Measurements from ENCODE around the gene RBM17.
"Not testable (repeated sequence)": the region's sequence is repeated elsewhere in the genome, so short reads cannot be mapped to it uniquely, and the experiment has no call there.

RBM17 gene

DNA sequence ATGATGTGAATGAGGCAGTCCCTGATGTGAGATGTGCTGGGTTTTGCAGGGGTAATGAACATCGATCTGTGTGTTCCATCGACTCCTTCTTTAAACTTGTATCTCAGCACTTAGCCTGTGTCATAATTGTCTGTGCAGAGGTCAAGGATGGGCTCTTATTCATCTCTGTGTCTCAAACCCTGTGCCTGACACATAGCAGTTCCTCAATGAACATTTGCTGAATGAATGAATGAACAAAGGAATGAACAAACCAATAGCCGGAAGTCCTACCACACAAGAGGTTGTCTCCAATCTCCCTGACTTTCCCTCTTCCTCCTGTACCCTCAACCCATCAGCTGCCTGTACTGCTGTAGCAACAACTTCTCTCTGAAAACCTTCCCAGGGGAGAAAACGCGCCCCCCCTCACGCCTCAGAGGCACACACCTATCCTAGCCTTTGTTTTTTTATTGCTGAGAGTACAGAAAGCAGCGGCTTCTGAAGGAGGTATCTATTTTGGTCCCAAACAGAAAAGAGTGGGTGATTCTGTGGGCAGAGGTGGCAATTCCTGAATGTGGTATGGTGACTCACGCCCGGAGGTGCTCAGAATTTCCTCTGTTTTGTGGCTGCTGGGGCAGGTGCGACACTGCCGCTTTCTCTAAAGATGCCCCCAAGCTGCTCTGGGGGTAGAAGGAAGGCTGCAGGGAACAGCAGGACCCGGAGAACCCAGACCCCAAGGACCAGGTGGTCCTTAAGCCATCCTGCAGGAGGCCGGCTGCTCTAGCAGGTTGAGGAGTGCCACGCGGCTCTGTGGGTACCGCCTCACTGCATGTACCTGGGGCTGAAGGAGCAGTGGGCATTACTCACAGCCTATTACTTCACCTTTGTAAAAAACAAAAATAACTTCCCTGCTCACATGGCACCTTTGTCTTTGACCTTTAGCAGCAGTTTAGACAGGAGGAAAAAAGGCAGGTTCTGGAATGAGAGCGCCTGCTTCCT lies 36.3 kb upstream of the RBM17 start:
- Mint-ChIP-seq H3K9me3 (no peaks in the 10 kb centered on the region), H3K36me3 (peaks cover 23% of the 10 kb centered on the region), H3K4me3 (peak overlapping the region; percentile 71), H3K27me3 (no peaks in the 10 kb centered on the region), H3K4me1 (peaks cover 89% of the 10 kb centered on the region), H3K27ac (peak overlapping the region; percentile 97)
- ATAC-seq, result peak; percentile 73

DNA sequence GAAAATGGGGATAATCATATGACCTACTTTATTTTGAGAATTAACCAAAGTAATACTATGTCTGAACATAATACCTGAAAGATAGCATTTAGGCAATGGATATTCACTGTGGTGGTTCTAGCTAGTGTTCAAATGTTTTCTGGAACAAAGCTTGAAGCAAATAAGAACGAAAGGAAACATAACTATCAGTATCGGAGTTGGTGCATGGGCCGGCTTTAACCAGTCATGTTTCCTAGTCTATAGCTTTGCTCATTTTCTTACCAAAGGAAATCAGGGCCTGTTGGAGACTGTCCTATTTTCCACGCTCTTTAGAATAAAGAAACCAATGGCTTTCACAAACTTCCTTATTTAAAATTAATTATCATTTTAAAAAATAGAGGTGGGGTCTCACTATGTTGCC lies 35.5 kb upstream of the RBM17 start:
- H3K4me3 Mint-ChIP-seq, result peak overlapping the region; percentile 71
- H3K36me3 Mint-ChIP-seq, result peaks cover 17% of the 10 kb centered on the region
- H3K27ac Mint-ChIP-seq, result peak overlapping the region; percentile 97
- peaks cover 90% of the 10 kb centered on the region for H3K4me1 Mint-ChIP-seq
- H3K9me3 Mint-ChIP-seq, result no peaks in the 10 kb centered on the region
- H3K27me3 Mint-ChIP-seq, result no peaks in the 10 kb centered on the region
- no peak for ATAC-seq

DNA sequence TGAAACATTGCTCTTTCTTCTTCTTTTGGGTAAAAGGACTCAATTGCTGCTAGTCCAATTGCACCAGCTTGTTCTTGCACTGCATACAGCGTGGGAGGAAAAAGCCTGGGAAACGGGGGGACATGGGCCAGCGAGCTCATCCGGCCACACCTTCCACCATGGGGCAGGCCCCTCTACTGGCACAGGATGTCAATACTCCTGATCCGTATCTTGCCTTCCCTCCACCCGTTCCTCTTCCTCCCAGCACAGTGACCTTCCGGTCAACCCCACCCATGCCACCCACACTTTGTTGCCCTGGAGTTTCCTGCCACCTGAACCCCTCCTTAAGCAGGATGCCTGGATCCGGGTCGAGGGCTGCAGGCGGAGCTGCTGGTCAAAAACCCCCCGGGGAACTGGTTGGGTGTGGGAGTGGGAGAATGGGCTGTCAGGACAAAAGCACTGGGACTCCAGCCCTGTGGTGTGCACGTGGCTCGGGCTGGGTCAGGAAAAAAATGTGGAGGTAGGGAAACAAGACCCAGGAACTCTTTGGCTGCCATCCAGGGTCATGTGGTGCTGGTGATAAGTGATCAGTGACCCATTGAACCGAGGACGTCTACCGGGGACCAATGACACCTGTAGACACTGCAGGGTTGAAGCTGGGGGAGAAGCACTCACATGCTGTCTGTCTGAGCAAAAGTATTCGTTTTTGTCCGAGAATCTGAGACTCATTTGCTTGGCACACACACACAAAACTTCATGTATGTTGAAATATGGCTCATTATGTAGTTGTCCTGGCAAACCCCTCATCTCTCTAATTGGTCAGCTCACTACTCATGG lies 34.8 kb upstream of the RBM17 start:
- Mint-ChIP-seq H3K36me3 (peaks cover 17% of the 10 kb centered on the region), H3K9me3 (no peaks in the 10 kb centered on the region), H3K27ac (peak overlapping the region; percentile 97), H3K4me1 (peaks cover 90% of the 10 kb centered on the region), H3K27me3 (no peaks in the 10 kb centered on the region), H3K4me3 (peak overlapping the region; percentile 68)
- ATAC-seq, result no peak

DNA sequence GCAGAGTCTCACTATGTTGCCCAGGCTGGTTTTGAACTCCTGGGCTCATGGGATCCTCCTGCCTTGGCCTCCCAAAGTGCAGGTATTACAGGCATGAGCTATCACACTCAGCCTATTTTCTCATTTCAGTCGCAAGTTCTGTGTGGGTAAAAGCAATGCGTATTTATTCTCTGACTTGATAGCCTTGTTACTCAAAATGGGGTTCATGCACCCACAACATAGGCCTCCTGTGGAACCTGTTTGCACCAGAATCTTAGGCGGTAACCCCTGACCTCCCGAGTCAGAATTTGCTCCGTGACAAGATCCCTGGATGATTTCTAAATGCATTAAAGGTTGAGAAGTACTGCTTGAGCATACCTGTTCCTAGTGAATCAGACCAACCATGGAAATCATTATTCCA lies 34.0 kb upstream of the RBM17 start:
- no peak for ATAC-seq
- Mint-ChIP-seq H3K27ac (peak overlapping the region; percentile 97), H3K4me1 (peaks cover 90% of the 10 kb centered on the region), H3K27me3 (no peaks in the 10 kb centered on the region), H3K36me3 (peaks cover 18% of the 10 kb centered on the region), H3K9me3 (no peaks in the 10 kb centered on the region), H3K4me3 (peak overlapping the region; percentile 45)

DNA sequence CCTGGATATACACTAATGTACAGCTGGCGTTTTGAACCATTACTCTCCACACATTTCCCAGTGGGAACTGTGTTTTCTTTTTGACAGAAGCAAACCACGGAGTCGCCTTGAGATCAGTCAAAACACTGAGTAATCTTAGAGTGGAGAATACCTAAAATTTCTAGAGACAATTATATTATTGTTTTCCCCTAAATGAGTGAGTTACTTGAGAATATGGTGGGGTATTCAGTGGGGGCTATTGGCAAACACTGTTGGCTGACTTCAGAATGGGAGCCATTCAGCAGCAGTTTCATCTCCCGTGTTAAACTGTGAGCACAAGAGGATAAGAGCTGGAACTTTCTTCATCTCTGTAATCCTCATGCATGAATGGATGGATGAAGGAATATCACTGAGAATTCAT lies 32.9 kb upstream of the RBM17 start:
- Mint-ChIP-seq H3K27ac (no peak overlapping the region), H3K4me1 (peaks cover 86% of the 10 kb centered on the region), H3K27me3 (no peaks in the 10 kb centered on the region), H3K9me3 (no peaks in the 10 kb centered on the region), H3K4me3 (no peak overlapping the region), H3K36me3 (peaks cover 20% of the 10 kb centered on the region)
- no peak for ATAC-seq

DNA sequence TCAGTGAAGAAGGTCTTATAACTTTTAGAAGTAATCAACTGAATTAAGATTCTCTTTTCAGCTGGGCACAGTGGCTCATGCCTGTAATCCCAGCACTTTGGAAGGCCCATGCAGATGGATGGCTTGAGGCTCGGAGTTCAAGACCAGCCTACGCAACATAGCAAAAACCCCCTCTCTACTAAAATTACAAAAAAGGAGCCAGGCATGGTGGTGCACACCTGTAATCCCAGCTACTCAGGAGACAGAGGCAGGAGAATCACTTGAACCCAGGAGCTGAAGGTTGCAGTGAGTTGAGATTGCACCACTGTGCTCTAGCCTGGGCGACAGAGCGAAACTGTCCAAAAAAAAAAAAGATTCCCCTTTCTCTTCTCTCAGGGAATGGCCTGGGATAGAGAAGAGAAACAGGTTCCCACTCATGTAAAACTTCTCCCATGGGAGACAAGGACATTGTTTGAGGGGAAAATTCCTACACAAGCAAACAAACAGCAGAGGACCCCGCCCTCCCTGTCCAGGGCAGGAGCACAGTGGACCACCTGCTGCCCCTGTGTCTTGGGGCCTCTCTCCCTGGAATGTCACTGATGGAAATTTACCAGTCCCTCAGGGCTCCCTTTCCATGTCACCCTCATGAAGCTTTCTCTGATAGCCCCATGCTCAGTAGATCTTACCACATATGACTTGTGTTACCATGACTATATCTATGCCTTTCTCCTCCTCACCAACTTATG lies 32.3 kb upstream of the RBM17 start:
- Mint-ChIP-seq H3K4me1 (peaks cover 85% of the 10 kb centered on the region), H3K4me3 (peak overlapping the region; percentile 97), H3K36me3 (peaks cover 20% of the 10 kb centered on the region), H3K27me3 (no peaks in the 10 kb centered on the region), H3K9me3 (no peaks in the 10 kb centered on the region), H3K27ac (peak overlapping the region; percentile 93)
- ATAC-seq, result no peak

DNA sequence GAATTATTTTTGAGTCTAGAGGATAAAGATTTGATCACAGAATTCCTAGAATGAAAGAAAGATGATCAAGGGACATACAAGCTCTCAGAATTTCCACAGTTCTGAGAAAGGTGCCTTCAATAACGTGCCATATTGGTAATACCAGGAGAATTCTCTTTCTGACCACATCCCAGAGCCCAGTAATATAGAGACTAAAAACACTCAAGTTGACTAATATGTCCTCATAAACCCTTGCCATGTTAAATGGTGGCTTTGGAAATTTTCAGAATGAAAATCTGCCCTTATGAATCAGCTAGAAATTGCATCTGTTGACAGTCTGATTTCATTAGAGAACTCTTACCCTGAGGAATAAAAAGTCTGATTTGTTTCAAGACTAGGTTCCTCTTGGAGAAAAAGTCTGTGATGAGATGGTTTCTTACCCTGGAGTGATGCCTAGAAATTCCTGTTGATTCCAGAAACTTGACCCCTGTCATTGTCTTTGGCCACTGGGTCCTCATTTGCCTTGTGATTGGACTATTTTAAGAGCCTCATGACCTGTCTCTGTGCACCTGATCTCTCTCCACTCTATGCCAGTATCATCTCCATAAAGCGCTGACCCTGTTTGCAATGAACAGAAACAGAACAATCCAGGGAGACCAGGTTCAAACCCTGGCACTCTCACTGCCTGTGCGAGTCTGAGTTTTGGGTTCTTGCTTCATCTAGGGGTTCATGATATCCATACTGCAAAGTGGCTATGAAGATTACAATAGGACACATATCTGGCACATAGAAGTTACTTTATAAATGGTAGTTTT lies 30.0 kb upstream of the RBM17 start:
- Mint-ChIP-seq H3K4me3 (peak overlapping the region; percentile 97), H3K36me3 (peaks cover 19% of the 10 kb centered on the region), H3K27ac (peak overlapping the region; percentile 93), H3K9me3 (no peaks in the 10 kb centered on the region), H3K4me1 (peaks cover 76% of the 10 kb centered on the region), H3K27me3 (no peaks in the 10 kb centered on the region)
- ATAC-seq, result peak; percentile 67

DNA sequence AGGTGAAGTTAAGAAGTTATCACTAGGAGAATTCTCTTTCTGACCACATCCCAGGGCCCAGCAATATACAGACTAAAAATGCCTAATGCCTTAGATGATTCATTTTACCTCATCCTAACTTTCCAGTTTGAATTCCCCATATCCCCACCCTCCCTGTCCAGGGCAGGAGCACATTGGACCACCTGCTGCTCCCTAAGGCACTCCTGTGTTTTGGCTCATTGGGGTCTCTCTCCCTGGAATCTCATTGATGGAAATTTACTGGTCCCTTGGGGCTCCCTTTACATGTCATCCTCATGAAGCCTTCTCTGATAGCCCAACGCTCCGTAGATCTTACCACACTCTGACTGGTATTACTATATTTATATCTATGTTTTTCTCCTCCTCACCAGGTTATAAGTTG lies 29.3 kb upstream of the RBM17 start:
- H3K27me3 Mint-ChIP-seq, result no peaks in the 10 kb centered on the region
- H3K4me3 Mint-ChIP-seq, result peak overlapping the region; percentile 97
- peak overlapping the region; percentile 93 for H3K27ac Mint-ChIP-seq
- no peak for ATAC-seq
- no peaks in the 10 kb centered on the region for H3K9me3 Mint-ChIP-seq
- H3K36me3 Mint-ChIP-seq, result peaks cover 12% of the 10 kb centered on the region
- H3K4me1 Mint-ChIP-seq, result peaks cover 70% of the 10 kb centered on the region

DNA sequence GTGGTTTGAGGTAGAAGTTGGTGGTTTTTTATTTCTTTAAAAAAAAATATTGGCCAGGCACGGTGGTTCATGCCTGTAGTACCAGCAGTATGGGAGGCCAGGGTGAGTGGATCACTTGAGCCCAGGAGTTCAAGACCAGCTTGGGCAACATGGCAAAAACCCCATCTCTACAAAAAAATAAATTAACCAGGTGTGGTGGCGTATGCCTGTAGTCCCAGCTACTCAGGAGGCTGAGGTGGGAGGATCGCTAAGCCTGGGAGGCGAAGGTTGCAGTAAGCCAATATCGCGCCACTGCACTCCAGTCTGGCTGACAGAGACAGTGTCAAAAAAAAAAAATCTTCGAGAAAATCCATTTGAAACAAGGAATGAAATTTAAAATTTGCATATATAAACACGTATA lies 27.8 kb upstream of the RBM17 start:
- Mint-ChIP-seq H3K36me3 (peaks cover 8% of the 10 kb centered on the region), H3K27ac (peak overlapping the region; percentile 93), H3K4me1 (peaks cover 74% of the 10 kb centered on the region), H3K4me3 (peak overlapping the region; percentile 97), H3K9me3 (no peaks in the 10 kb centered on the region), H3K27me3 (no peaks in the 10 kb centered on the region)
- ATAC-seq, result no peak

DNA sequence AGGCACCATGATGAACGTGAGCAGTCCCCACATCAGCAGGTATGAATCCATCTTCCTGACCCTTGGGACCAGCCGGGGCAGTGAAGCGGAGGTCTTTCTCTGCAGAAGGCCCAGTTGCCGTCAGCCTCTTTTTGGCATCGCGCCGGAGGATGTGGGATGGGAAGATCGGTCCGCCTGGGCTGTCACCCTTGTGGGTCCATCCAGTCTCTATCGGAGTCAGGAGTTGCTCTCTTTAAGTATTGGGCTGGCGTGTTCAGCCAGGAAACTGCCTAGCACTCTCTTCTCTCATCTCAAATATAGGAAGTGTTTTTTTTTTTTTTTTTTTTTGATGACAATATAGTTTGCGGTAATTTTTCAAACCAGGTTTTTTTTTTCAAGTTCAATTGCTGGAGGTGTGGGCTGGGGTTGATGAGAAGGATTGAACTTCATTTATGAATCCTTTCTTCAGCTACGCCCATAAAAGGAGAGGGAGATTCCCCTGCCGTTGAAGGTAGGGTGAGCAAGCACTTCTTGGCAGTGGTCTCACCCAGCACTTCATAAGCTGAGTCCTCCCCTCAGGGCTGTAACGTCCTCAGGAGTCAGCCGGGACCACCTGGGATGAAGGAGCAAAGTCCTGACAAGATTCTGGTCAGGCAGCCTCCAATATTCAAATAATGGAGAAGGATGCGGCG lies 26.6 kb upstream of the RBM17 start, which contains the start of gene IL2RA:
Gene IL2RA, minus strand, starts transcription at position 267 of the 671 bp plus-strand sequence. Its CDS starts 216 bp downstream, at position 51.
- no peaks in the 10 kb centered on the region for H3K27me3 Mint-ChIP-seq
- peak within 1 kb of the TSS; percentile 97 for H3K4me3 Mint-ChIP-seq
- H3K27ac Mint-ChIP-seq, result peak within 1 kb of the TSS; percentile 93
- H3K36me3 Mint-ChIP-seq, result peaks cover 8% of the 10 kb centered on the region
- ATAC-seq, result peak; percentile 68
- H3K9me3 Mint-ChIP-seq, result no peaks in the 10 kb centered on the region
- H3K4me1 Mint-ChIP-seq, result peaks cover 71% of the 10 kb centered on the region

DNA sequence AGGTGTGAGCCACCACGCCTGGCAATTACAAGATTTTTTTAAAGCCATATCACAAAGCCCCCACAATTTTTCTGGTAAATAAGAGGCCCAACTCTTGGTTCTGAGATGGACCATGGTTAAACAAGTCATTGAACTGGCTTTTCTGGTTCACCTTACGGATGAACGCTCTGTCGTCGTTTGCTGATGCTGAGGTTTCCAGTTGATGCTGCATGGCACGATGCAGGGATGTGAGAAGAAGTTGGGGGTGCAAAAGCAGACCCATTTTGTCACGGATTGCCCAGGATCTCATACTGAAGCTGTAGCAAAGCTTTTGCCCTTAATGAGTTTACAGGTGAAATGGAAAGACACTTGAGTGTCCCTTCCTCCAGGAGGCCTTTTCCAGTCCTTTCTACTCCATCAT lies 24.7 kb upstream of the RBM17 start:
- Mint-ChIP-seq H3K27ac (no peak overlapping the region), H3K9me3 (no peaks in the 10 kb centered on the region), H3K4me1 (peaks cover 71% of the 10 kb centered on the region), H3K4me3 (no peak overlapping the region), H3K27me3 (no peaks in the 10 kb centered on the region), H3K36me3 (peaks cover 8% of the 10 kb centered on the region)
- no peak for ATAC-seq

DNA sequence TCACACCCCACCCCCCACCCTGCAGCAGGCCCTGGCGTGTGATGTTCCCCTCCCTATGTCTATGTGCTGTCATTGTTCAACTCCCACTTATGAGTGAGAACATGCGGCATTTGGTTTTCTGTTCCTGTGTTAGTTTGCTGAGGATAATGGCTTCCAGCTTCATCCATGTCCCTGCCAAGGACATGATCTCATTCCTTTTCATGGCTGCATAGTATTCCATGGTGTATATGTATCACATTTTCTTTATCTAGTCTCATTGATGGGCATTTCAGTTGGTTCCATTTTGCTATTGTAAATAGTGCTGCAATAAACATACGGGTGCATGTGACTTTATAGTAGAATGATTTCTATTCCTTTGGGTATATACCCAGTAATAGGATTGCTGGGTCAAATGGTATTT lies 24.1 kb upstream of the RBM17 start:
- H3K36me3 Mint-ChIP-seq, H3K27me3 Mint-ChIP-seq, ATAC-seq, H3K9me3 Mint-ChIP-seq, H3K4me3 Mint-ChIP-seq: not testable (repeated sequence)
- peaks cover 71% of the 10 kb centered on the region for H3K4me1 Mint-ChIP-seq
- H3K27ac Mint-ChIP-seq, result peak overlapping the region; percentile 57

DNA sequence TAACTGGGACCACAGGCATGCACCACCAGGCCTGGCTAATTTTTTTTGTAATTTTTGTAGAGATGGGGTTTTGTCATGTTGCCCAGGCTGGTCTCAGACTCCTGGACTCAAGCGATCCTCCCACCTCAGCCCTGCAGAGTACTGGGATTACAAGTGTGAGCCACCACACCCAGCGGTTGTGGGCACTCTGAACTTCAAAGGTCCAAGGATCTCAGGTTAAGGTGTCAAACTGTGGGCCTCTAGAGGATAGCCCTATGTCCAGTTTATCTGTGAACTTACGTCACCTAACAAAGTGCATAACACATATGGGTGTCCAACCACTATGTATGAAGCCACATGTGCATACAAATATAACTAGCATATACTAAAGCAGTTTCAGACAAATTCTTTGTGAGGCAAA lies 23.4 kb upstream of the RBM17 start:
- peak overlapping the region; percentile 57 for H3K27ac Mint-ChIP-seq
- no peak overlapping the region for H3K4me3 Mint-ChIP-seq
- H3K4me1 Mint-ChIP-seq, result peaks cover 72% of the 10 kb centered on the region
- H3K27me3 Mint-ChIP-seq, result no peaks in the 10 kb centered on the region
- peaks cover 3% of the 10 kb centered on the region for H3K36me3 Mint-ChIP-seq
- ATAC-seq, result no peak
- no peaks in the 10 kb centered on the region for H3K9me3 Mint-ChIP-seq

DNA sequence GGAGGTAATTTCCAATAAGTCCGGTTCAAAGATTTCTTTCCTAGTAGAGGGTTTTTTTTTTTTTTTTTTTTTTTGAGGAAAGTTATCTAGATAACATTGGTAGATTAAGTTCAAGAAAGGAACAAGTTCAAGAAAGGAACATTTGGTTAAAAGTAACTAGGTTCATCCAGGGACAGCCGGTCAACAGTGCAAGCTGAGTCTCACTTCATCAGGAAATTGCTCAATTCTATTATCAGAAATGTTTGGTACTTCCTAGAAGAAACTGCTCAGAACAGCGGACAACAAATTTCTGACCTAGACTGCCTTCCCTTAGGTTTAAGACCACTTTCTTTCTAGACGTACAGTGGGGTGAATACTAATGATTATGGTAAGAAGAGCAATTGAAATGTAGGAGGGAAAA lies 23.0 kb upstream of the RBM17 start:
- no peak overlapping the region for H3K4me3 Mint-ChIP-seq
- peak overlapping the region; percentile 57 for H3K27ac Mint-ChIP-seq
- no peak for ATAC-seq
- H3K9me3 Mint-ChIP-seq, result no peaks in the 10 kb centered on the region
- peaks cover 76% of the 10 kb centered on the region for H3K4me1 Mint-ChIP-seq
- peaks cover 6% of the 10 kb centered on the region for H3K36me3 Mint-ChIP-seq
- no peaks in the 10 kb centered on the region for H3K27me3 Mint-ChIP-seq
